NCI-H2029 treated with DMSO at 0.1 percent for 48 hours (cell line): Measurements from ENCODE around the gene SMYD3.
"Not testable (repeated sequence)": the region's sequence is repeated elsewhere in the genome, so short reads cannot be mapped to it uniquely, and the experiment has no call there.

Experiments
- DNase-seq: peaks from one replicate; lab custom pipeline; 2025; lab: John Stamatoyannopoulos, UW

The SMYD3 gene

GRCh38 chr1:245802941-245803665 lies 704.0 kb downstream of the SMYD3 start:
- no peak for DNase-seq

GRCh38 chr1:245800901-245801605 lies 706.0 kb downstream of the SMYD3 start:
- DNase-seq, result no peak

GRCh38 chr1:245798349-245798711 lies 708.7 kb downstream of the SMYD3 start:
- DNase-seq, result no peak

GRCh38 chr1:245797592-245798348 lies 709.3 kb downstream of the SMYD3 start:
- DNase-seq, result no peak

- no peak for DNase-seq
These were observed 715.4 kb downstream of the SMYD3 start for GRCh38 chr1:245791410-245792312.

- no peak for DNase-seq
These were observed 716.6 kb downstream of the SMYD3 start for GRCh38 chr1:245790441-245790840.

- DNase-seq, result no peak
These were observed 718.2 kb downstream of the SMYD3 start for GRCh38 chr1:245788886-245789285.

- no peak for DNase-seq
These were observed 718.8 kb downstream of the SMYD3 start for GRCh38 chr1:245788269-245788668.

- no peak for DNase-seq
These were observed 720.1 kb downstream of the SMYD3 start for GRCh38 chr1:245786948-245787347.

- DNase-seq, result no peak
These were observed 727.0 kb downstream of the SMYD3 start for GRCh38 chr1:245779797-245780755.

GRCh38 chr1:245777752-245778151 lies 729.3 kb downstream of the SMYD3 start:
- DNase-seq, result no peak

GRCh38 chr1:245776694-245777332 lies 730.3 kb downstream of the SMYD3 start:
- DNase-seq, result peak; percentile 48

- no peak for DNase-seq
These were observed 730.9 kb downstream of the SMYD3 start for GRCh38 chr1:245776139-245776538.

GRCh38 chr1:245774931-245775330 lies 732.1 kb downstream of the SMYD3 start:
- DNase-seq, result not testable (repeated sequence)

- DNase-seq, result no peak
These were observed 732.9 kb downstream of the SMYD3 start for GRCh38 chr1:245774196-245774595.

GRCh38 chr1:245773344-245773743 lies 733.7 kb downstream of the SMYD3 start:
- DNase-seq, result no peak

- no peak for DNase-seq
These were observed 734.3 kb downstream of the SMYD3 start for GRCh38 chr1:245772739-245773138.

GRCh38 chr1:245772325-245772724 lies 734.8 kb downstream of the SMYD3 start:
- no peak for DNase-seq

GRCh38 chr1:245771511-245772281 lies 735.4 kb downstream of the SMYD3 start:
- DNase-seq, result no peak
